ENCODE results near the gene NINL. TPM values are rescaled to one million over a fixed set of nuclear protein-coding genes. Genes with fewer than 3 reads are reported as not detected.
"Not testable (repeated sequence)": the region's sequence is repeated elsewhere in the genome, so short reads cannot be mapped to it uniquely, and the experiment has no call there.

NINL gene
- total RNA-seq, result 1 to 10 TPM; 4.7 to 9.7 (median 6.7) TPM

GRCh38 chr20:25584905-25585704 lies at the start of gene NINL:
NINL (minus strand) TSS chr20:25585531; CDS start chr20:25526587, 58,944 bp downstream.
- peak; percentile 84 for ATAC-seq (ENCODE audit: low FRiP score)
- TF ChIP-seq CTCF (IDR thresholded peaks at IDR 0.05), result no peak
- no peak for DNase-seq (ENCODE audit: low spot score)

- ATAC-seq (ENCODE audit: low FRiP score), result no peak
- no peak for TF ChIP-seq CTCF (IDR thresholded peaks at IDR 0.05)
- no peak for DNase-seq (ENCODE audit: low spot score)
These were observed 47.8 kb upstream of the NINL start for GRCh38 chr20:25632940-25633790.

GRCh38 chr20:25630615-25631014 lies 45.3 kb upstream of the NINL start:
- DNase-seq (ENCODE audit: low spot score); ATAC-seq (ENCODE audit: low FRiP score): not testable (repeated sequence)

GRCh38 chr20:25629816-25630499 lies 44.6 kb upstream of the NINL start:
- no peak for TF ChIP-seq CTCF (IDR thresholded peaks at IDR 0.05)
- ATAC-seq (ENCODE audit: low FRiP score), result no peak
- no peak for DNase-seq (ENCODE audit: low spot score)

GRCh38 chr20:25626779-25627178 lies 41.4 kb upstream of the NINL start:
- DNase-seq (ENCODE audit: low spot score) (no peak), ATAC-seq (ENCODE audit: low FRiP score) (no peak)
- TF ChIP-seq CTCF (IDR thresholded peaks at IDR 0.05), result no peak

- ATAC-seq (ENCODE audit: low FRiP score) (peak; percentile 1), DNase-seq (ENCODE audit: low spot score) (no peak)
- TF ChIP-seq CTCF (IDR thresholded peaks at IDR 0.05), result no peak
These were observed 39.2 kb upstream of the NINL start for GRCh38 chr20:25624500-25624939.

Data from omental fat pad (tissue), 4 donors.